ENCODE data around the gene ZNF536.

DNA sequence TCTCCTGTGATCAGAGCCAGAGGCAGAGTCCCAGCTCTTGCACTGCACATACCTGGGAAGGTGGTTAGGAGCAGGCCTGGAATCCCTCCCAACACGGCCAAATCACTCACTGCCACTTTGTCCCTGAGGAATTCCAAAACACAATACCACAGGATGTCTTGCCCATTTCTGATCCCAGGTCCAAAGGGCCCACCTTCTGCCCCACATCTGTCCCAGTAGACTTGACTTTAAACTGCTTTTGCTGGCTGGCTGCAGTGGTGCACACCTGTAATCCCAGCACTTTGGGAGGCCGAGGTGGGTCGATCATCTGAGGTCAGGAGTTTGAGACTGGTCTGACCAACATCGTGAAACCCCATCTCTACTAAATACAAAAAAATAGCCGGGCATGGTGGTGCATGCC lies 18.9 kb downstream of the ZNF536 start:
- TF ChIP-seq, protein P1, sequence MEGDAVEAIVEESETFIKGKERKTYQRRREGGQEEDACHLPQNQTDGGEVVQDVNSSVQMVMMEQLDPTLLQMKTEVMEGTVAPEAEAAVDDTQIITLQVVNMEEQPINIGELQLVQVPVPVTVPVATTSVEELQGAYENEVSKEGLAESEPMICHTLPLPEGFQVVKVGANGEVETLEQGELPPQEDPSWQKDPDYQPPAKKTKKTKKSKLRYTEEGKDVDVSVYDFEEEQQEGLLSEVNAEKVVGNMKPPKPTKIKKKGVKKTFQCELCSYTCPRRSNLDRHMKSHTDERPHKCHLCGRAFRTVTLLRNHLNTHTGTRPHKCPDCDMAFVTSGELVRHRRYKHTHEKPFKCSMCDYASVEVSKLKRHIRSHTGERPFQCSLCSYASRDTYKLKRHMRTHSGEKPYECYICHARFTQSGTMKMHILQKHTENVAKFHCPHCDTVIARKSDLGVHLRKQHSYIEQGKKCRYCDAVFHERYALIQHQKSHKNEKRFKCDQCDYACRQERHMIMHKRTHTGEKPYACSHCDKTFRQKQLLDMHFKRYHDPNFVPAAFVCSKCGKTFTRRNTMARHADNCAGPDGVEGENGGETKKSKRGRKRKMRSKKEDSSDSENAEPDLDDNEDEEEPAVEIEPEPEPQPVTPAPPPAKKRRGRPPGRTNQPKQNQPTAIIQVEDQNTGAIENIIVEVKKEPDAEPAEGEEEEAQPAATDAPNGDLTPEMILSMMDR (IDR thresholded peaks at IDR 0.05): no peak
- TF ChIP-seq EP300 (IDR thresholded peaks at IDR 0.05): no peak
- no peak for TF ChIP-seq POLR2A (IDR thresholded peaks at IDR 0.05)

Measured in tibial nerve (tissue), 4 donors.